ENCODE results near the gene CEP162. TPM values are rescaled to one million over a fixed set of nuclear protein-coding genes. Genes with fewer than 3 reads are reported as not detected.

CEP162 gene
- total and polyA plus RNA-seq, 2 of the 8 experiments (the other 6 are each of a cell fraction or from before 2014, with no cell fraction given): 1.3 to 10.6 TPM

DNA sequence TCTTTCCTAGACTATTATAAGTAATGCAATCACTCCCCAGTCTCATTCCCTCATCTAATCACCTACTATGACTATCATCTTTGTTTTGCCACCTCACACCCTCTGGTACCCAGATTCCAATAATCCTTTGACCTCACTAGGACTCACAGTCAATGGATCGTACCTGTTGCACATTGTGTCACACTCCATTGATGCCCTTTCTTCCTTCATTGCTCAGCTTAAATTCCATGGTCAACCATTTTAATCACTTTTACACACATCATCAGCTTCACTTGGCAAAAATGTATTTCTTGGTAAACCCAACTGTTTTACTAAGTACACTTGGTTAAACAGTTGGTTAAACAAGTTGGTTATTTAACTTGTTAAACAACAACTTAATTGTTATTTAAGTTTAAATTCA, 44.0 kb downstream of the CEP162 start:
- H2BK5ac ChIP-seq (ENCODE audit: low read depth, low read length): no peak overlapping the region
- peaks cover 0 to 6% (median 2%) of the 10 kb centered on the region in 4 experiments; a peak in 3 of 8 replicates for H3K36me3 ChIP-seq (ENCODE audit: control insufficient read depth in 2 of 4, insufficient read depth in 4 of 4, low read length in 3 of 4)
- H3K79me1 ChIP-seq (ENCODE audit: low read depth, low read length): no peaks in the 10 kb centered on the region
- no peak overlapping the region for H3K4ac ChIP-seq (replicated peaks; ENCODE audit: insufficient read length, low read depth, low read length)
- H2AK5ac ChIP-seq (ENCODE audit: low read depth, low read length): no peak overlapping the region
- no peaks in the 10 kb centered on the region for H4K20me1 ChIP-seq (replicated peaks in 1 of 2; ENCODE audit: control insufficient read depth in 1 of 2, insufficient read depth in 2 of 2, low read length in 2 of 2)
- H4K8ac ChIP-seq (ENCODE audit: extremely low read depth, insufficient read depth, low read length): no peak overlapping the region
- no peak overlapping the region for H2BK20ac ChIP-seq (ENCODE audit: low read length)
- H2BK120ac ChIP-seq (replicated peaks; ENCODE audit: low read depth, low read length): no peak overlapping the region
- no peaks in the 10 kb centered on the region for H3K27me3 ChIP-seq (replicated peaks in 1 of 4; ENCODE audit: control insufficient read depth in 3 of 4, extremely low read depth in 1 of 4, insufficient read depth in 3 of 4, low read length in 3 of 4)
- H3K56ac ChIP-seq (replicated peaks; ENCODE audit: insufficient read length, low read depth, low read length): no peak overlapping the region
- no peaks in the 10 kb centered on the region for H3K4me1 ChIP-seq (replicated peaks in 1 of 4; ENCODE audit: control insufficient read depth in 3 of 4, insufficient read depth in 4 of 4, low read length in 3 of 4)
- no peak overlapping the region for H3K27ac ChIP-seq (ENCODE audit: low read depth, low read length)
- H3K4me3 ChIP-seq (ENCODE audit: extremely low read depth in 1 of 4, insufficient read depth in 2 of 4, low read depth in 3 of 4, low read length in 4 of 4): no peak overlapping the region
- ChIA-PET CTCF (ENCODE audit: partially characterized antibody) (interaction anchor here (0.6 kb wide), 1 partner anchor 502 kb away, joined by 3 read pairs; no protein-coding TSS in a partner anchor), POLR2A (ENCODE audit: partially characterized antibody) (no interaction called here)
- no peak overlapping the region for H4K5ac ChIP-seq (ENCODE audit: insufficient read length, low read depth, low read length)
- H2AFZ ChIP-seq (ENCODE audit: low read length): no peak overlapping the region
- no peak overlapping the region for H2BK15ac ChIP-seq (ENCODE audit: low read length)
- no peaks in the 10 kb centered on the region for H3K79me2 ChIP-seq (ENCODE audit: control insufficient read depth in 1 of 2, insufficient read depth in 2 of 2, low read length in 2 of 2)
- H3K9ac ChIP-seq (replicated peaks in 1 of 4; ENCODE audit: extremely low read depth in 1 of 4, low read depth in 3 of 4, low read length in 3 of 4): no peak overlapping the region
- no peak overlapping the region for H2BK12ac ChIP-seq (ENCODE audit: low read depth, low read length)
- 100% methylated on average over 1 of the region's 1 CpG; no CpG with 5 or more reads in 1 of the 2 experiments for WGBS, 2 experiments (ENCODE audit: extremely low coverage in 1 of 2, insufficient coverage in 1 of 2, insufficient read length in 1 of 2, insufficient replicate concordance in 2 of 2, low coverage in 1 of 2, low lambda C conversion rate in 2 of 2, missing lambda C conversion rate in 1 of 2)
- TF ChIP-seq SP4 (IDR thresholded peaks at IDR 0.05; ENCODE audit: low read length) (no peak), SP2 (IDR thresholded peaks at IDR 0.05; ENCODE audit: low read length) (no peak), CREB1 (IDR thresholded peaks at IDR 0.05) (no peak), TAF1 (IDR thresholded peaks at IDR 0.05; ENCODE audit: low read depth, low read length) (no peak), RFX5 (IDR thresholded peaks at IDR 0.05; ENCODE audit: borderline replicate concordance, low read depth, low read length) (no peak), SUZ12 (IDR thresholded peaks at IDR 0.05; ENCODE audit: low read length) (no peak), NANOG (IDR thresholded peaks at IDR 0.05; ENCODE audit: insufficient read depth, low read depth, low read length, poor library complexity, severe bottlenecking) (no peak), POU5F1 (IDR thresholded peaks at IDR 0.05; ENCODE audit: low read depth, low read length) (no peak), EZH2 (IDR thresholded peaks at IDR 0.05; ENCODE audit: low read depth, low read length, severe bottlenecking) (no peak)
- TF ChIP-seq, protein P1, sequence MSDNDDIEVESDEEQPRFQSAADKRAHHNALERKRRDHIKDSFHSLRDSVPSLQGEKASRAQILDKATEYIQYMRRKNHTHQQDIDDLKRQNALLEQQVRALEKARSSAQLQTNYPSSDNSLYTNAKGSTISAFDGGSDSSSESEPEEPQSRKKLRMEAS (IDR thresholded peaks at IDR 0.05): no peak
- no peak overlapping the region for H3K23ac ChIP-seq (ENCODE audit: insufficient read length)
- no peaks in the 10 kb centered on the region for H3K23me2 ChIP-seq (ENCODE audit: low read depth, low read length)
- DNase-seq (ENCODE audit: low read depth in 1 of 2, low spot score in 2 of 2): no peak
- H3K4me2 ChIP-seq (ENCODE audit: insufficient read depth in 1 of 2, low read depth in 2 of 2, low read length in 2 of 2): no peak overlapping the region
- H3K9me3 ChIP-seq (ENCODE audit: insufficient read depth in 2 of 2, low read depth in 1 of 2, low read length in 1 of 2): no peaks in the 10 kb centered on the region
- no peak overlapping the region for H3K18ac ChIP-seq (ENCODE audit: extremely low read depth, low read length)
- H3K14ac ChIP-seq (ENCODE audit: insufficient read length): no peak overlapping the region
- H4K91ac ChIP-seq (replicated peaks; ENCODE audit: insufficient read length, low read length): no peak overlapping the region
- no peak for FAIRE-seq

Measured in H1 (cell line).